HG03432 (cell line): Measurements from ENCODE around the gene PANX1.

Experiments used
- ATAC-seq: cut with Tn5 transposase; IDR thresholded peaks from one replicate; pipeline ENCODE4 v1.9.1; 2021; ENCODE audit warnings: mild to moderate bottlenecking, moderate library complexity; ENCODE audit not compliant: unreplicated experiment

The PANX1 gene

DNA sequence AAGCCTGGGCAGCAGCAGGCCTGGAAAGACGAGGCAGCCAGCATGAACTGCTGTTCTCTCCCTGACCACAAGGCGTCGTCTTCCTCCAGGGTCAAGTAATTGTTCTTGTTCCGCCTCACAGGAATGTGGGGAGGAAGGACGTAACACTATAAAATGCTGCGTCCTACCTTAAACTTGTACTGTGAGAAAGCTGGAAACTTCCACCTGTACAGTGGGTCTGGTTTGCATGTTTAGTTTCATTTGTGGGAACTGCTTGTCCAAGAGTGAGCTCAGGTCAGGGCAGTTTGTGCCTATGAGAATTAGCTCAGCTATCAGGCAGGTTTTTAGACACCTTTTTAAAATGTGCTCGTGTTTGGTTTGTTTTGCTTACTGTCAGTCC, 55.2 kb downstream of the PANX1 start:
- peak; percentile 47 for ATAC-seq

DNA sequence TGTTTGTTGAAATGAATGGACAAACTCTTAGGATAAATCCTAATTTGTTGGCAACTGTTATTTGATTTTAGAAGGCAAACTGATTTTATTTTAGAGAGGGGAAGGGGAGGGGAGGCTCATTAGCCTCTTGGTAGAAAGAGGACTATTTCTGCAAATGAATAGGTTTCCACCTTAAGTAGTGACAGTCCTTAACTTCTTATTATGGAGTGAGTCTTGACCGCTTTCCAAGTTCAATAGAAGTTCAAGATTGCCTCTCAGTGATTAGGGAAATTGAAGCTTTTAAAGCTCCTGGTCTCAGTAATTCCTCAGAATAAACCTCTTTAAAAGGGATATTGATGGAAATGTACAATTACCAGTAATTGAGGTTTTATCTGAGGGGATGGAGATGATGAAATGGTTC, 55.7 kb downstream of the PANX1 start:
- no peak for ATAC-seq

DNA sequence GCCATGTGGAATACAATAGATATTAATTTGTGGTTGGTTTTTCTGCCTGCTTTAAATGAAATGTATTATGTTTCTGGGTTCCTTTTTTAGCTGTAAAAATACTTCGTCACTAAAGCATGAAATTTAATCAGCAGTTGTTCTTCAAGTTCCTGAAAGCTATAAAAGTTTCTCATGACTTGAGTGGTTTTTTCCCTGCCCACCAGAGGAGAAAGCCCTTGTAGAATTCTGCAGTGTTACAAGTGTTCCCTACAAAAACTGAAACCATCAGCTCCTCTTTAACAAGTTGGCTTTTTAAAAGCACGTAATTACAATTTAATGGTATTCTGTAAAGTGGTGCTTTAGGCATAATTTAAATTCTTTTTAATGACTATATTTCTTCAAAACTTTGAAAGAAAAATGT, 56.2 kb downstream of the PANX1 start:
- ATAC-seq = no peak

DNA sequence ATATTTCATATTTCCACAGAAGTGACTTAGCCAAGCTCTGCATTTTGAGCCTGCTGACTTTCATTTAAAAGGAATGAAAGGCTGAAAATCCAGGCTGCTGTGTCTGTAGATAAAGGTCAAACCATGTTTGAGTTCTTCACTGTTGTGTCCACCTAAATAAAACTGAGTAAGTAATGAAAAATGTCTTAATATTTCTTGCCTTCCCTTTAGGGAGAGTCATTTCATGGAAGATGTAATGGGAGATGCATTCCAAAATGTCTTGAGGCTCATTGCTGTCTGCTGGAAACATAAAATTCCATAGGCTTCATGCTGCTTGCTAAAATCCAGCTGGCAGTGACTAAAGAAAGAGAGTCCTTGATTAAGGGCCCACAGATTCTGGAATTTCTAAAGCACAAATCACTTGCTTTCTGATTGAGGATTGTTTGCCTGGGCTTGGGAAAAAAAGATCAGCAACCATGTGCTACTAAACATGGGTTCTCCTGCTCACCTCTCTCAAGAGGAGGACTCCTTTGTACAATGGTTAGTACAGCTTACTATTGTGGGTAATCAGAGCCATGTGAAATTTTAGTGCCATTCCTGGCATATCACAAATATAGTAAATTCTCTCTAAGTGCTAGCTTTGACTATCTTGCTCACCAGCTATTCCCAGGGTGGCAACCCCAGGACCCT, 56.9 kb downstream of the PANX1 start:
- ATAC-seq = no peak

DNA sequence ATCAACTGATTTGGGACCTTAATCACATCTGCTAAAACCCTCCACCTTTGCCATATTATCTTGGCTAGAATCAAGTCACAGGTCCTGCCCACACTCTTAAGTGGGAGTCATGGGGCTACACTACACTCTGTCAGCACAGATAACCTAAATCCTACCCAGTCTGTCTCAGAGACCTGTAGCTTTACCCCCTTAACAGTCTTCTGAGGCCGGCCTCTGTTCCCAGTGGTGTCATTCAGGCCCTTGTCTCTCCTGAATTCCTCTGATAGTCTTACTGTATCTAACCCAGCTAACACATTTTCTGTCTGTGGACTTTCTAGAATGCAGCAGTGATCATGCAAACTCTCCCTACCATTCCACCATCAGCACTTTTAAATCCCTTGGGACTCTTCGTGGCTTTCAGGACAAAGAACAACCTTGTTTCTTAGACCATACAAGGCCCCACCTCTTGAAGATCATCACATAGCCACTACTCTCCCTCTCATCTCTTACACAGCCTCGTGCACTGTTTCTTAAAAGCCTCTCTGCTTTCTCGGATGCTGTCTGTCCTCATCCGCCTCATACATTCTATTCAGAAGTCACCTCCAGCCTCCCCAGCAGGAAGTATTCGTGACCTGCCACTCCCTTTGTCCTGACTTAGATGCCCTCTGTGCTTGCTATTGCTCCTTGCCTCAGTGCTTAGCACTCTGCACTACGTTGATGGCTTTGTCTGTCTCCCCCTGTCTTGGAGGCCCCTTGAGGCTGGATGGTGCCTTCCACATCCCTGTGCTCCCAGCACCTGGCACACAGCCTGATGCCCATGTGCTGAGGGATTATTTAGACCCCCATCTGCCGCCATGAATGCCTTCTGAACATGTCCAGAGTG, 57.9 kb downstream of the PANX1 start:
- no peak for ATAC-seq

DNA sequence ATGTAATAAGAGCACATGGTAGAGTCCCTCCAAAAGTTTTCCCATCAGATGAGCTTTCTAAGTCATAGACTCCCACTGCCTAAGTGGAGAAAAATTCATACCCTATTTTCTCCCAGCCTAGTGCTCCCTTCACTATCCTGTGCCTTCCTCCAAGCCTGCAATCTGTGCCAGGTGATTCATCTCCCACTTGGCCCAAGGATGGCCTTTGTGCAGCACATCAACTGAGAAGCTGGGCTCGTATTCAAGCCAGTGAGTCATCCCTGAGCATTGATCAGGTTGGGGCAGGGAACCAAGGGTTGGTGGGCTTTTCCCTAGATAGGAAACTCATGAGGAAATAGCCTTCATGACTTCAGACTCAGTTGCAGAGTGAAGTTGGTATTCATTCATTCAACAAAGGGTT, 64.6 kb downstream of the PANX1 start:
- ATAC-seq = no peak

DNA sequence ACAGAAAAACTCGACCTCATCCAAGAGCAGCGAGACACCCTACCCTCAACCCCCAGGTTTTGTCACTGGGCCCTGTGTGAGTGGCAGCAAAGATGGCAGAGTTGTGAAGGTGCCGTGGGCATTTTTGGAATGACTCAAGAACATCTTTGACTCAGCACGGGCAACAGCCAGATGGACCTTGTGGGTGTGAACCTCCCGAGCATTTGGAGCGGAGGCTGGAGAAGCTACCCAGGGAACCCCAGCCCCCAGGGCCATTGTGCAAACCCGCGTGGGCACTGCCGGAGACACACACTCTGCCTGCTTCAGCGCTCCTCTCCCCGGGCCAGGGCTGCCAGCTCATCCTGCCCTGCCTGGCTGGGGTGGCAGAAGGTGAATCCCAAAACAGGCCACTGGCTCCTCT, 66.1 kb downstream of the PANX1 start:
- no peak for ATAC-seq

DNA sequence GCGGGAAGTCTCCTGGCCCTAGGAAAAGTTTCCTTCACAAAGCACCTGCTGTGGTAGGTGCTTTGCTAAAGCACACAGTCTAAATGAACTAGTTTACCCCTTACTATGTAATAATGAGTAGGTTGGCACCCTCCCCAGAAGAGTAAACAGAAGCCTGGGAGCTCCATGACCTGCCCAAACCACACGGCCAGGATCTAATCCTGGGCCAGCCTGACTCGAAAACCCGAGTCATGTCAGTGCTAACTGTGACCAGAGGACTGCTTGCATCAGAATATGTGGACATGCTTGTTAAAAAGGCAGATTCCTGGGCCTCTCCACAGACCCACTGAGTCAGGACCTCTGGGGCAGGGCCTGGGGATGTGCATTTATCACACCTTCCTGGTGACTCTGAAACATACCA, 67.7 kb downstream of the PANX1 start:
- ATAC-seq = no peak

GRCh38 chr11:94198718-94199117, 70.1 kb downstream of the PANX1 start:
- no peak for ATAC-seq

GRCh38 chr11:94199136-94200130, 70.8 kb downstream of the PANX1 start:
- ATAC-seq = no peak

GRCh38 chr11:94201004-94201465, 72.4 kb downstream of the PANX1 start:
- no peak for ATAC-seq

DNA sequence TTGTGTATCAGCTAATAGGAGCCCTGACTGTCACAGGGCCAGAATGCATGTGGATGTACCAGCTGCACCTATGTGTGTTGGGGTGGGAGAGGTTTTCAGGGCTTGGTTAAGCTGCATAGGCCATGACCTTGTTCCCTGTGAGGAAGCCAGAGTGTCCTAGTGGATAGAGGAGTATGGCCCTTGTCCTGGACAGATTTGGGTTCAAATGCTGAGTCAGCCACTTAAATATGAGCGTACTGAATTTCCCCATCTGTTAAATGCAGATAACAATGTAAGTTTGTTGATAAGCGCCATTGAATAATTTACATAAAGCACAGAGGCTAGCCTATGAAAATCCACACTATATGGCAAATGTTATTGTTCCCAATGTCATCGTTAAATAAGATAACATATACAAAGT, 74.4 kb downstream of the PANX1 start:
- no peak for ATAC-seq

GRCh38 chr11:94211261-94211830, 82.7 kb downstream of the PANX1 start:
- no peak for ATAC-seq

DNA sequence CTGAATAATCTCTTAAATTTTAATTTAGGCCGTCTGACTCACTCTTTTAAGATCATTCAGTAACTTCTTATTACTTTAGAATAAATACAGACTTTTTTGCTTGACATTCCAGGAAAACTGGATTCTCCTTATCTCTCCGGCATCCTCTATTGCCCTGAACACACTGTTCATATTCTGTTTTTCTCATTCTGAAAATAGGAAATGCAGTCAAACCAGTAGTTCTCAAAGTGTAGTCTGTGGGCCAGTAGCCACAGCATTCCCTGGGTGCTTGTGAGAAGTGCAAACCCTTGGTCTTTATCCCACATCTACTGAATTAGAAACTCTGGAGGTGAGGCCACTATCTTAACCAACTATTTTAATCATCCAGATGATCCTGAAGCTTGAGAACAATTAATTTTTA, 84.3 kb downstream of the PANX1 start:
- no peak for ATAC-seq

GRCh38 chr11:94217705-94218104, 89.1 kb downstream of the PANX1 start:
- no peak for ATAC-seq

- no peak for ATAC-seq
Observed at GRCh38 chr11:94218372-94218771, 89.7 kb downstream of the PANX1 start.

- ATAC-seq = no peak
Observed at GRCh38 chr11:94219771-94220170, 91.1 kb downstream of the PANX1 start.

GRCh38 chr11:94224078-94224477, 95.4 kb downstream of the PANX1 start:
- ATAC-seq = no peak
